ENCODE data around the gene HNRNPL. TPM values are rescaled to one million over a fixed set of nuclear protein-coding genes. Genes with fewer than 3 reads are reported as not detected.
A peak's percentile ranks its signal among the peaks of the same experiment; 100 is the strongest.
"Not testable (repeated sequence)": the region's sequence is repeated elsewhere in the genome, so short reads cannot be mapped to it uniquely, and the experiment has no call there.

The HNRNPL gene
- total and polyA plus RNA-seq, 4 experiments from 2014 or later, result 15.2 to 351 (median 202) TPM

DNA sequence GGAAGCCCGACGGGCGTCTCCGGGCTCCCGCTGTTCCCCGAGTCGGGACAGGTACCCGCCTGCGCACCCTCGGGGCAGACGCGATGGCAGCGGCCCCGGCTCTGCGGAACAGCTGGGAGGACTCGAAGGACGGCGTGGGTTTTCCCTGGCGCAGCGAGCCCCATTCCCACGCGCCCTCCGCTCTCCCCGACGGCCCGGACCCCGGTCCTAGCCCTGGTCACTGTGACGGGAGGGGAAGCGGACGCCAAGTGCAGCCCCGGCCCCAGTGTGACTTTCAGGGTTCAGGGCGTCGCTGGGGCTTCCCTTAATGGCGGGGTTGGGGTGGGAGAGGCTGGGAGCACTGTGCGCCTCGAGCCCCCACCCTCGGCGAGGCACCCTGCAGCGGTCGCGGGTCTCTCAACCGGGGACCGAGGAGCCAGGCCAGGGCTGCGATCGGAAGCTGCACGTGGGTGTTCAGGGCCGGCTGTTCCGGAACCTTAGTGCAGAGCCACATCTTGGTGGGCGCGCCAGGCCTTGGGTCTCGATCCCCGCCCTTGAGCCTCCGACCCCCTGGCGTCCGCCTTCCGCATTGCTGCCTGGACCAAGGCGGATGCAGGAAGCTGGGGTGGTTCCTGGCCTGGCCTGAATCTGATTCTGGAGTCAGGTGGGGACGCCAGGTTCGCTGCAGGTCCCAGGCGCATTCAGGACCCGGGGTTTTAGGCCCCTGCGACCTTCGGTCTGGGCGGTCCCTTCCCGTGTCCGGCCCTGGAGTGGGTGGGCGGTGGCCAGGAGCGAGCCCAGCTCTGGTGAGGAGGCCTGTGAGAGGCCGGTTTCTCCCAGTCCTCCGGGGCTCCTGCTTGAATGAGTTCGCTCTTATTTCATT, 57.3 kb downstream of the HNRNPL start:
- Mint-ChIP-seq H3K27ac (peak overlapping the region in 2 of 7 donors; percentile 65 to 84), H3K4me1 (peaks cover 0 to 7% (median 5%) of the 10 kb centered on the region in 4 donors), H3K9me3 (no peaks in the 10 kb centered on the region), H3K27me3 (no peaks in the 10 kb centered on the region), H3K36me3 (no peaks in the 10 kb centered on the region), H3K4me3 (peak overlapping the region; percentile 32 to 78 (median 74))
- no peaks in the 10 kb centered on the region for H3K9me3 ChIP-seq (ENCODE audit: control insufficient read depth in 1 of 2, low read length in 2 of 2)
- H3K36me3 ChIP-seq (ENCODE audit: insufficient read depth, low read length), result no peaks in the 10 kb centered on the region
- CTCF ChIA-PET (ENCODE audit: partially characterized antibody), result interaction anchor here (1.0 kb wide), 2 partner anchors 23 to 77 kb away, joined by 3 to 5 read pairs; no protein-coding TSS in a partner anchor
- peak in 3 of 5 donors; percentile 5 to 17 (median 15) for DNase-seq
- POLR2A ChIA-PET (ENCODE audit: partially characterized antibody), result interaction anchor here (0.6 to 1.7 kb wide), 4 partner anchors 18 to 77 kb away, joined by 3 to 5 read pairs (median 4); partner anchors contain the start of gene ECH1
- H3K27ac ChIP-seq (ENCODE audit: low read depth, low read length), result no peak overlapping the region
- H3K27me3 ChIP-seq (ENCODE audit: insufficient read depth, low read length), result no peaks in the 10 kb centered on the region
- no peaks in the 10 kb centered on the region for H3K4me1 ChIP-seq (ENCODE audit: insufficient read depth, low read length)
- peak overlapping the region in 1 of 2 donors; percentile 14 for H3K4me3 ChIP-seq (ENCODE audit: low read length in 2 of 2)
- intact Hi-C loops (cut with micrococcal nuclease), result no loop called here

GRCh38 chr19:38791451-38792064, 58.2 kb downstream of the HNRNPL start:
- intact Hi-C loops (cut with micrococcal nuclease); H3K9me3 Mint-ChIP-seq; CTCF ChIA-PET (ENCODE audit: partially characterized antibody); H3K36me3 Mint-ChIP-seq; H3K4me1 ChIP-seq (ENCODE audit: insufficient read depth, low read length); H3K4me1 Mint-ChIP-seq; H3K36me3 ChIP-seq (ENCODE audit: insufficient read depth, low read length); H3K27me3 Mint-ChIP-seq; H3K27me3 ChIP-seq (ENCODE audit: insufficient read depth, low read length); H3K27ac ChIP-seq (ENCODE audit: low read depth, low read length); H3K27ac Mint-ChIP-seq; H3K9me3 ChIP-seq (ENCODE audit: control insufficient read depth in 1 of 2, low read length in 2 of 2); DNase-seq; H3K4me3 ChIP-seq (ENCODE audit: low read length in 2 of 2): not testable (repeated sequence)
- H3K4me3 Mint-ChIP-seq, result peak overlapping the region in 1 of 8 donors; percentile 34
- POLR2A ChIA-PET (ENCODE audit: partially characterized antibody), result interaction anchor here (1.7 kb wide), 1 partner anchor 78 kb away, joined by 5 read pairs; no protein-coding TSS in a partner anchor

DNA sequence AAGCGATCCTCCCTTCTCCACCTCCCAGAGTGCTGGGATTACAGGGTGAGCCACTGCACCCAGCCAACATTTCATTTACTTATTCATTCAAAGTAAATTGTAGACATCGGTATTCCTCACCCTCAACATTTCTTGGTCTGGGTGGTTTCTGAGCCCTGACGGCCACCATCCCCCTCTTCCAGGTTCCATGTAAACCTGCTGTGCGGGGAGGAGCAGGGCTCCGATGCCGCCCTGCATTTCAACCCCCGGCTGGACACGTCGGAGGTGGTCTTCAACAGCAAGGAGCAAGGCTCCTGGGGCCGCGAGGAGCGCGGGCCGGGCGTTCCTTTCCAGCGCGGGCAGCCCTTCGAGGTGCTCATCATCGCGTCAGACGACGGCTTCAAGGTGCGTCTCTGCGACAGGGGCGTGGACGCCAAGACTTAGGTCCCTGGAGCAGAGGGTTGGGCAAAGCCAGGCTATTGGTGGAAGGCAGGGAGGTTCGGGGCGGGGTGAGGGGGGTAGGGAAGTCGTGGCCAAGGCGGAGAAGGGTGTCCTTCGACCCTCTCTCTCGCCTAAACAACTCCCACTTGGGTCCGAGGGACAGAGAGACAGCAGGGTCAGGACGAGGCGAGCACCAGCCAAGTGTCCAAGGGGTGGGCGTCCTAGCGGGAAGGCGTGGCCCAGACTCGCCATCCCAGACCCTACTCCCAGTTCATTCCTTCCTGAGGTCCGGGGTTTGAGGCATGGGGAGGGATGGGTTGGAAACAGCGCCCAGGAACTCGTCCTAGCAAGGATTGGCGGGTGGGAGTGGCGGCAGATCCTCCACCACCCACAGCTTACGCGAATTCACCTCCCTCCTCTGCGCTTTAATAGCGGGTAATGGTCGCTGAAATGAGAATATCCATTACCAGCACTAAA, 59.0 kb downstream of the HNRNPL start:
- H3K9me3 ChIP-seq (ENCODE audit: control insufficient read depth in 1 of 2, low read length in 2 of 2); H3K4me1 ChIP-seq (ENCODE audit: insufficient read depth, low read length); H3K27me3 ChIP-seq (ENCODE audit: insufficient read depth, low read length); H3K9me3 Mint-ChIP-seq; intact Hi-C loops (cut with micrococcal nuclease); H3K27me3 Mint-ChIP-seq; H3K36me3 Mint-ChIP-seq; POLR2A ChIA-PET (ENCODE audit: partially characterized antibody); H3K4me1 Mint-ChIP-seq; CTCF ChIA-PET (ENCODE audit: partially characterized antibody); H3K27ac Mint-ChIP-seq; H3K36me3 ChIP-seq (ENCODE audit: insufficient read depth, low read length); H3K4me3 ChIP-seq (ENCODE audit: low read length in 2 of 2); H3K27ac ChIP-seq (ENCODE audit: low read depth, low read length): not testable (repeated sequence)
- peak overlapping the region in 1 of 8 donors; percentile 34 for H3K4me3 Mint-ChIP-seq
- peak in 2 of 5 donors; percentile 6 to 13 for DNase-seq

- Histone ChIP-seq H3K9me3 (ENCODE audit: control insufficient read depth in 1 of 2, low read length in 2 of 2) (no peaks in the 10 kb centered on the region), H3K4me3 (ENCODE audit: low read length in 2 of 2) (no peak within 1 kb of the TSS), H3K4me1 (ENCODE audit: insufficient read depth, low read length) (no peaks in the 10 kb centered on the region), H3K36me3 (ENCODE audit: insufficient read depth, low read length) (no peaks in the 10 kb centered on the region), H3K27me3 (ENCODE audit: insufficient read depth, low read length) (no peaks in the 10 kb centered on the region), H3K27ac (ENCODE audit: low read depth, low read length) (no peak within 1 kb of the TSS)
- H3K36me3 Mint-ChIP-seq, result no peaks in the 10 kb centered on the region
- peaks cover 0 to 5% (median 4%) of the 10 kb centered on the region in 4 donors for H3K4me1 Mint-ChIP-seq
- H3K9me3 Mint-ChIP-seq, result no peaks in the 10 kb centered on the region
- CTCF ChIA-PET (ENCODE audit: partially characterized antibody), result no interaction called here
- H3K4me3 Mint-ChIP-seq, result no peak within 1 kb of the TSS
- H3K27me3 Mint-ChIP-seq, result no peaks in the 10 kb centered on the region
- no peak for DNase-seq
- POLR2A ChIA-PET (ENCODE audit: partially characterized antibody), result interaction anchor here (1.1 kb wide), 1 partner anchor 51 kb away, joined by 3 read pairs; no protein-coding TSS in a partner anchor
- intact Hi-C loops (cut with micrococcal nuclease), result no loop called here
- H3K27ac Mint-ChIP-seq, result peak within 1 kb of the TSS in 4 of 7 donors; percentile 22 to 53 (median 44)
Measured at GRCh38 chr19:38788478-38789243, 61.1 kb downstream of the HNRNPL start, which contains the start of gene LGALS7B. Gene LGALS7B (plus strand): TSS chr19:38789200. CDS start chr19:38789227, 27 bp downstream.

- H3K9me3 ChIP-seq (ENCODE audit: control insufficient read depth in 1 of 2, low read length in 2 of 2), result no peaks in the 10 kb centered on the region
- CTCF ChIA-PET (ENCODE audit: partially characterized antibody), result interaction anchor here (0.9 to 2.6 kb wide), 2 partner anchors 17 to 143 kb away, joined by 3 to 10 read pairs; partner anchors contain the start of genes MRPS12 and SARS2
- H3K27ac Mint-ChIP-seq, result peak overlapping the region in 3 of 7 donors; percentile 30 to 74 (median 51)
- H3K9me3 Mint-ChIP-seq, result no peaks in the 10 kb centered on the region
- no peak overlapping the region for H3K27ac ChIP-seq (ENCODE audit: low read depth, low read length)
- POLR2A ChIA-PET (ENCODE audit: partially characterized antibody), result no interaction called here
- no peaks in the 10 kb centered on the region for H3K4me1 ChIP-seq (ENCODE audit: insufficient read depth, low read length)
- no peaks in the 10 kb centered on the region for H3K27me3 ChIP-seq (ENCODE audit: insufficient read depth, low read length)
- no peak overlapping the region for H3K4me3 ChIP-seq (ENCODE audit: low read length in 2 of 2)
- no peaks in the 10 kb centered on the region for H3K36me3 ChIP-seq (ENCODE audit: insufficient read depth, low read length)
- intact Hi-C loops (cut with micrococcal nuclease), result no loop called here
- peaks cover 0 to 2% (median 0%) of the 10 kb centered on the region in 4 donors for H3K4me1 Mint-ChIP-seq
- DNase-seq, result no peak
- no peaks in the 10 kb centered on the region for H3K27me3 Mint-ChIP-seq
- no peaks in the 10 kb centered on the region for H3K36me3 Mint-ChIP-seq
- H3K4me3 Mint-ChIP-seq, result no peak overlapping the region
Measured at GRCh38 chr19:38786572-38787265, 63.1 kb downstream of the HNRNPL start.

All from CD4-positive, alpha-beta memory T cell (primary cell).